GM13977 (cell line): ENCODE results near the gene CDC45.
"Not testable (repeated sequence)": the region's sequence is repeated elsewhere in the genome, so short reads cannot be mapped to it uniquely, and the experiment has no call there.

Experiments used
- DNase-seq: peaks from one replicate; pipeline ENCODE4 v3.0.0; 2012; ENCODE audit warnings: low spot score
- in situ Hi-C: fragments of 300-500 bp; cut with MboI; formaldehyde crosslinking; loops from one replicate; pipeline ENCODE4 v1.12.0; 2022; ENCODE audit warnings: low sequenced_read_pairs, low pct_unique_long_range_greater_than_20kb, mixed read lengths, inconsistent platforms; ENCODE audit not compliant: unreplicated experiment
- TF ChIP-seq, protein P1 (sequence below): IDR thresholded peaks from 2 replicates; pipeline ENCODE4 v1.5.1; 2012; ENCODE audit warnings: mild to moderate bottlenecking, control low read depth; ENCODE audit not compliant: insufficient read depth; ENCODE audit errors: extremely low read depth, missing control alignments

The CDC45 gene

GRCh38 chr22:19443544-19444211 is 36.0 kb upstream of the CDC45 start:
- TF ChIP-seq, protein P1, sequence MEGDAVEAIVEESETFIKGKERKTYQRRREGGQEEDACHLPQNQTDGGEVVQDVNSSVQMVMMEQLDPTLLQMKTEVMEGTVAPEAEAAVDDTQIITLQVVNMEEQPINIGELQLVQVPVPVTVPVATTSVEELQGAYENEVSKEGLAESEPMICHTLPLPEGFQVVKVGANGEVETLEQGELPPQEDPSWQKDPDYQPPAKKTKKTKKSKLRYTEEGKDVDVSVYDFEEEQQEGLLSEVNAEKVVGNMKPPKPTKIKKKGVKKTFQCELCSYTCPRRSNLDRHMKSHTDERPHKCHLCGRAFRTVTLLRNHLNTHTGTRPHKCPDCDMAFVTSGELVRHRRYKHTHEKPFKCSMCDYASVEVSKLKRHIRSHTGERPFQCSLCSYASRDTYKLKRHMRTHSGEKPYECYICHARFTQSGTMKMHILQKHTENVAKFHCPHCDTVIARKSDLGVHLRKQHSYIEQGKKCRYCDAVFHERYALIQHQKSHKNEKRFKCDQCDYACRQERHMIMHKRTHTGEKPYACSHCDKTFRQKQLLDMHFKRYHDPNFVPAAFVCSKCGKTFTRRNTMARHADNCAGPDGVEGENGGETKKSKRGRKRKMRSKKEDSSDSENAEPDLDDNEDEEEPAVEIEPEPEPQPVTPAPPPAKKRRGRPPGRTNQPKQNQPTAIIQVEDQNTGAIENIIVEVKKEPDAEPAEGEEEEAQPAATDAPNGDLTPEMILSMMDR = no peak

DNA sequence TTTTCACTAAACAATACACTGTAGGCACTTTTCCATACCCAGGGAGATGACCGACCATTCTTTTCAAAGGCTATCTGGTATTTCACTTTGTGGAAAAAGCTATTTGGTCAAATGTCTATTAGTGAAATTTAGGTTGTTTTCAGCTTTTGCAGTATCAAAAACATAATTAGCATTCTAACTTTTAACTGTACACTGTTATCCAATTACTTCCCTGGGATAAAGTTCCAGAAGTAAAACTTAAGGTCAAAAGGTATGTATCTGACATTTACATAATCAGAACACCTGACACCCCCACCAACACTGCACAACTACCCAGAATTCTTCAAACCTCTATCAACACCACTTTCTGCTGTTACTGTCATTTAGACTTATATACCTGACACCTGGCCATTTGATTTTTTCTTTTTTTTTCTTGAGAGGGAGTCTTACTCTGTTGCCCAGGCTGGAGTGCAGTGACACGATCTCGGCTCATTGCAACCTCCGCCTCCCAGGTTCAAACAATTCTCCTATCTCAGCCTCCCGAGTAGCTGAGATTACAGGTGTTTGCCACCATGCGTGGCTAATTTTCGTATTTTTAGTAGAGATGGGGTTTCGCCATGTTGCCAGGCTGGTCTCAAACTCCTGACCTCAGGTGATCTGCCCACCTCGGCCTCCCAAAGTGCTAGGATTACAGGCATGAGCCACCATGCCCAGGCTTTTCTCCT is 34.3 kb upstream of the CDC45 start:
- DNase-seq, in situ Hi-C loops: not testable (repeated sequence)

More at GRCh38 chr22:19443544-19444211, 36.0 kb upstream of the CDC45 start:
- no peak for DNase-seq
- in situ Hi-C loops = no loop called here

DNA sequence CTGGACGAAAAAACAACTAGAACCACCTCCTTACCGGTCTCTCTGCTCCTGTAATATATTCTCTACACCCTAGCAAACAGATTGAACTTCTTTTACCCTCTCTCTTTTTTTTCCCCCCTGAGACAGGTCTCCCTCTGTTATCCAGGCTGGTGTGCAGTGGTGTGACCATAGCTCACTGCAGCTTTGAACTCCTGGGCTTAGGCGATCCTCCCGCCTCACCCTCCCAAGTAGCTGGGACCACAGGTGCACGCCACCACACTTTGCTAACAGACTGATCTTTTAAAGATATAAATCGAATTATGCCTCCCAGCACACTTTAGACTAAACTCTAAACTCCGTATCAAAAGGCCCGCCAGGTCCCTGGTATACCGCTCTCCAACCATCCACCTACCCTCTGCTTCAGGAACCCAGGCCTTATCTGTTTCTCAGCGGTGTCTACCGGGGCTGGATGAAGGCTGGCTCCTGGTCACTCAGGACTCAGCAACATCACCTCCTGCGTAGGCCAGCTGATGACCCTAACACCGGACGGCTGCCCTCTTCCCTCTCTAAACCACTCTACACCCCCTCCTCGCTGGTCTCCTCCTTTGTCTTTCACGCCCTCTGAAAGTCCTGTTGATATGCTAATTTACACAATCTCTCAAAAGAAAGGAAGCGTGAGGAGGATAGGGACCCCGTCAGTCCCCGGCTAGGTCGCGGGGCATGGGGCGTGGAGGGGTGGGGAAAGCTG is 33.0 kb upstream of the CDC45 start:
- in situ Hi-C loops = no loop called here
- DNase-seq = no peak
- TF ChIP-seq, protein P1 = no peak

GRCh38 chr22:19447330-19448075 is 32.2 kb upstream of the CDC45 start, which contains the start of gene C22orf39:
Gene C22orf39 (minus strand): TSS chr22:19447711. CDS start chr22:19447688, 23 bp downstream.
- in situ Hi-C loops = no loop called here
- TF ChIP-seq, protein P1 = no peak

DNA sequence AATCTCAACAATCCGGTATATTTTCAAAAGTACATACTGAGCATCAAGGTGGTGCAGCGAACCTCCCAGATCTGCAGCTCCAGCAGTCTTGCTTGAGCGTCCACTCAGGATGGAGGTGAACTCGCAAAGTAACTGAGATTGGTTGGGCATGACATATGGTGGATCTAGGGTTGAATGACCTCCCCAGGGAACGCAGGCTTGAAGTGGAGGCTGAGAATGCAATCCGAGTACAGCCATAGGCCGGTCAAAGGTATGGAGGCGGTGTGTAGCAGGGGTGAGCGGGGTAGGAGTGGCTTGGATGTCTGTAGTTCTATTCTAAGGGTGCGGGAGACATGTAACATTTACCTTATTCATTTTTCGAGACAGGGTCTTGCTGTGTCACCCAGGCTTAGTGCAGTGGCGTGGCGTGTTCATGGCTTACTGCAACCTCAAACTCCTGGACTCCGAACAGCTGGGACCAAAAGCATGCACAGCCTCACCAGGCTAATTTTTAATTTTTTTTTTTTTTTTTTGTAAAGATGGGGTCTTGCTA is 31.6 kb upstream of the CDC45 start:
- in situ Hi-C loops = no loop called here
- peak; percentile 80 for DNase-seq
- TF ChIP-seq, protein P1 = no peak

More at GRCh38 chr22:19447330-19448075, 32.2 kb upstream of the CDC45 start, which contains the start of gene C22orf39:
- DNase-seq = peak; percentile 98

- peak; percentile 70 for DNase-seq
- in situ Hi-C loops = no loop called here
- TF ChIP-seq, protein P1 = no peak
These were observed 30.8 kb upstream of the CDC45 start for GRCh38 chr22:19448739-19449421.
